ENCODE data around the gene NFKB2.

NFKB2 gene

DNA sequence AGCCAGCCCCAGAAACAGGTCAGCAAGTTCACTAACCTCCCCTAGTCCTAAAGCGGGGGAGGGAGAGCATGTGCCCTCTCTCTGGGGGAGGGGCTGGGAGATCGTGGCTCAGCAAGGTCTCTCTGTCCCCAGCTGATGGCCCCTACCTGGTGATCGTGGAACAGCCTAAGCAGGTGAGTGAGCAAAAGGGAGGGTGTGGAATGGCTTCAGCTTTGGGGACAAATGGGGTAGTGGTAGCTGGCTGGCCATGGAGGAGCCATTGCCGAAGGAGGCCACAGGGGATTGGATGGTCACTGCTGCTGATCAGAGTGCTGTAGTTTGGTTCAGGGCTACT, 779 bp downstream of the NFKB2 start:
- no peak for DNase-seq

- no peak for DNase-seq
Observed at GRCh38 chr10:102396730-102397151, 1.2 kb downstream of the NFKB2 start.

- no peak for DNase-seq
Observed at GRCh38 chr10:102397222-102398171, 2.0 kb downstream of the NFKB2 start.

- DNase-seq = no peak
Observed at GRCh38 chr10:102398172-102399020, 2.9 kb downstream of the NFKB2 start.

DNA sequence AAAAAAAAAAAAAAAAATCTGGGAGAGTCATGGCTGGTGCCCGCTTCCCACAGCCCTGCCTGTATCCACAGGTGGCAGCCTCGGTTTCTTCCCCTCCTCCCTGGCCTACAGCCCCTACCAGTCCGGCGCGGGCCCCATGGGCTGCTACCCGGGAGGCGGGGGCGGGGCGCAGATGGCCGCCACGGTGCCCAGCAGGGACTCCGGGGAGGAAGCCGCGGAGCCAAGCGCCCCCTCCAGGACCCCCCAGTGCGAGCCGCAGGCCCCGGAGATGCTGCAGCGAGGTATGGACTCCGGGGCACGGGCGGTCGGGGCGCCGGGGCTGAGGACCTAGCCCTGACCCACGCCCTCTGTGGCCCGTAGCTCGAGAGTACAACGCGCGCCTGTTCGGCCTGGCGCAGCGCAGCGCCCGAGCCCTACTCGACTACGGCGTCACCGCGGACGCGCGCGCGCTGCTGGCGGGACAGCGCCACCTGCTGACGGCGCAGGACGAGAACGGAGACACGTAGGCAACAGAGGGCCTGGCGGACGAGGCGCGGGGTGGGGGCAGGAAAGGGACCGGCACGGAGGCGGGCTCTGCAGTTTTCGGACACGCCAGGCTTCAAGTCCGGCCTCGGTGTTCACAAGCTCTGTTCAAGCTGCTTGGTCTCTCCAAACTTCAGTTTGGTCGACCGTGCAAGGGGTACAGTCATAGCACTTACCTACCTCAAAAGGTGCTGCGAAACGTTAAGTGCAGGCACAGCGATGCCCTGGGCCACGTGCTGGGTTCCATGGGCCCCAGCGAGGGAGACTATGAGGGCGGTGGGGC, 3.9 kb downstream of the NFKB2 start:
- DNase-seq = peak; percentile 82 to 83

DNA sequence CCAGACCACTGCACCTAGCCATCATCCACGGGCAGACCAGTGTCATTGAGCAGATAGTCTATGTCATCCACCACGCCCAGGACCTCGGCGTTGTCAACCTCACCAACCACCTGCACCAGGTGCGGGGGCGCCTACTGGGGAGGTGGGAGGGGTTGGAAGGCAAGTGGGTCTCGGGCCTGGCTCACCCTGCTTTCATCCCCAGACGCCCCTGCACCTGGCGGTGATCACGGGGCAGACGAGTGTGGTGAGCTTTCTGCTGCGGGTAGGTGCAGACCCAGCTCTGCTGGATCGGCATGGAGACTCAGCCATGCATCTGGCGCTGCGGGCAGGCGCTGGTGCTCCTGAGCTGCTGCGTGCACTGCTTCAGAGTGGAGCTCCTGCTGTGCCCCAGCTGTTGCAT, 4.6 kb downstream of the NFKB2 start:
- DNase-seq = no peak

DNA sequence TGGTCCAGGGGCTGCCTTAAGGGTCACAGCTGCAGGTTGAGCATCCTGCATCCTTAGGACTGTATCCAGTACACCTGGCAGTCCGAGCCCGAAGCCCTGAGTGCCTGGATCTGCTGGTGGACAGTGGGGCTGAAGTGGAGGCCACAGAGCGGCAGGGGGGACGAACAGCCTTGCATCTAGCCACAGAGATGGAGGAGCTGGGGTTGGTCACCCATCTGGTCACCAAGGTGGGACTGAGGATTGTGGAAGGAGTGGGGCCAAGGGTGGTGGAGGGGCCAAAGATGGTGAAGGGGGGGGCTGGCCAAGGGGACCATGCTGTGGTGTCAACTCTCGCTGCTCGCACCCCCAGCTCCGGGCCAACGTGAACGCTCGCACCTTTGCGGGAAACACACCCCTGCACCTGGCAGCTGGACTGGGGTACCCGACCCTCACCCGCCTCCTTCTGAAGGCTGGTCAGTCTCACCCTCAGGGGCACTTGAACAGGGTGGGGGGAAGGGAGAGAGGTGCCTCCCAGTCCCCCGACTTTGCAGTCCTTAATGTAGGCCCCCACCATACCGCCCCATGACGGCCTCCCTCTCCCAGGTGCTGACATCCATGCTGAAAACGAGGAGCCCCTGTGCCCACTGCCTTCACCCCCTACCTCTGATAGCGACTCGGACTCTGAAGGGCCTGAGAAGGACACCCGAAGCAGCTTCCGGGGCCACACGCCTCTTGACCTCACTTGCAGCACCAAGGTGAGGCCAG, 5.3 kb downstream of the NFKB2 start:
- no peak for DNase-seq

DNA sequence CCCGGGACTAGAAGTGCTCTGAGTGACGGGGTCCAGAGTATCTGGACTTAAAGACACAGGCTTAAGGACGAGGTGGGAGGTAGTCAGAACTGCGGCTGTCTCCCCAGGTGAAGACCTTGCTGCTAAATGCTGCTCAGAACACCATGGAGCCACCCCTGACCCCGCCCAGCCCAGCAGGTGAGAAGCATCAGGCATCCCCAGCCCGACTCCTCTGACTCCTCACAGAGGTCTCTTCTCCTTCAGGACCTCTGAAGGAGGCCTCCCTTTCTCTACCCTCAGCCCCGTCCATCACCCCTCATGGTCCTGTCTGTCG, 5.8 kb downstream of the NFKB2 start:
- DNase-seq = no peak

DNA sequence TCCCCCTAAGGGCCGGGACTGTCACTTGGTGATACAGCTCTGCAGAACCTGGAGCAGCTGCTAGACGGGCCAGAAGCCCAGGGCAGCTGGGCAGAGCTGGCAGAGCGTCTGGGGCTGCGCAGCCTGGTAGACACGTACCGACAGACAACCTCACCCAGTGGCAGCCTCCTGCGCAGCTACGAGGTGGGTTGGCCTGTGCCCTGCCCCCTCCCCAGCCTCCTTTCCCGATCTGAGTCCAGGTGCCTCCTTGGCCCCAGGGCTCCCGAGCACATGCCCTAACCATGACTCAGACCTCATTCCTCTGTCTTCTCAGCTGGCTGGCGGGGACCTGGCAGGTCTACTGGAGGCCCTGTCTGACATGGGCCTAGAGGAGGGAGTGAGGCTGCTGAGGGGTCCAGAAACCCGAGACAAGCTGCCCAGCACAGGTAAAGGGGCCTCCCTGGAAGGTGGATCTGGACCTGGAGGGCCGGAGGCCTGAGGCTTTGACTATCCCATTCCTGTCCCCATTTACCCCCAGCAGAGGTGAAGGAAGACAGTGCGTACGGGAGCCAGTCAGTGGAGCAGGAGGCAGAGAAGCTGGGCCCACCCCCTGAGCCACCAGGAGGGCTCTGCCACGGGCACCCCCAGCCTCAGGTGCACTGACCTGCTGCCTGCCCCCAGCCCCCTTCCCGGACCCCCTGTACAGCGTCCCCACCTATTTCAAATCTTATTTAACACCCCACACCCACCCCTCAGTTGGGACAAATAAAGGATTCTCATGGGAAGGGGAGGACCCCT, 6.4 kb downstream of the NFKB2 start:
- DNase-seq = no peak

GRCh38 chr10:102402512-102402896, 7.0 kb downstream of the NFKB2 start:
- no peak for DNase-seq

DNA sequence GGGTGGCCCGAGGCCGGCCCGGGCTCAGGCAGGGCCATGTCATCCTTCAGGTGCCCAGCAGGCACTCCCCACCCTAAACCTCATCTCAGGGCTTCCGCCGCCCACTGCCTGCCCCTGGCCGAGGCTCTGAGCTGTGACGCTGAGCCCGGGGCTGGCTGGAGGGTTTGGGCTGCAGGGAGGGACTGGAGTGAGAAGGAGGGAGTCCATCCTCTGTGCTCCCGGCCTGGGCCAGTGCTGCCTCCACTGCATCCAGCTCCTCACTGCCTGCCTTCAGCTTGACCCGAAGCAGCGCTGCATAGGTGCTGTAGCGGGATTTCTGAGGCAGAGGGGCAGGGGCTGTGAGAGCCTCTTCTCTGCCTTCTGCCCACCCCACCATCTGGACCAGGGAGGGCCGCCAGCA, 7.6 kb downstream of the NFKB2 start:
- no peak for DNase-seq

DNA sequence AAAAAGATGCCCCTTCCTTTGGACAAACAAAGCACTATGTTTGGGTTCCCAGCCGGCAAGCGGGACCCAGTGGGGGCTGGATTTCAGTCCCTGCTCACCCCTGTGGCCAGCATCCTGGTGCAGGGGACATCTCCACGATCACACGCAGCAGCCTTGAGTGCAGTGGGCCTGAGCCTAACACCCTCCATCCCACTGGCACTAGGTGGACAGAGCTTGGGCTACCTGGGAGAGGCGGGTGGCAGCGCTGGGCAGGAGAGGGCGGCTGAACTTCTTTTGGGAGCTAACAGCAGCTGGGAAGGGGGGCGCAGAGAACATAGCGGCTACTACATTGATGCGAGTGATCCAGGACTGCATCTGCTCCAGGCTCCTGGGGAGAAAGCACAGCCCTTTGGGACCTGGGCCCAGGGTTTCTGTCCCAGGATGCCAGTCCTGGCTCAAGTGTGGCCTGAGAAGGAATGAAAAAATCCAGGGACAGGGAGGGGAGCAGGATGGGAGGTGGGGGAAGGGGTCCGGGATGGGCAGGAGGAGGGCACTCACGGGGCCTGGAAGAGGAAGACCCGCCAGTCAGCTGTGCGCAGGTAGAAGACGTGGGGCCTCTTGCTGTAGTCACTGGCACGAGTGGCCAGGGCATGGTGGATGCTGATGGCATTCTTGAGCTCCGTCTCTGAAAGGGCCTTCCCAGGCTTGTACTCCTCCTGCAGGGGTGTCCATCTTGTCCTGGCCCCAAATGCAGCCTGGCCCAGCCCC, 9.0 kb downstream of the NFKB2 start:
- no peak for DNase-seq

GRCh38 chr10:102405108-102405571, 9.6 kb downstream of the NFKB2 start:
- DNase-seq = no peak

GRCh38 chr10:102405632-102406031, 10.1 kb downstream of the NFKB2 start:
- DNase-seq = no peak

DNA sequence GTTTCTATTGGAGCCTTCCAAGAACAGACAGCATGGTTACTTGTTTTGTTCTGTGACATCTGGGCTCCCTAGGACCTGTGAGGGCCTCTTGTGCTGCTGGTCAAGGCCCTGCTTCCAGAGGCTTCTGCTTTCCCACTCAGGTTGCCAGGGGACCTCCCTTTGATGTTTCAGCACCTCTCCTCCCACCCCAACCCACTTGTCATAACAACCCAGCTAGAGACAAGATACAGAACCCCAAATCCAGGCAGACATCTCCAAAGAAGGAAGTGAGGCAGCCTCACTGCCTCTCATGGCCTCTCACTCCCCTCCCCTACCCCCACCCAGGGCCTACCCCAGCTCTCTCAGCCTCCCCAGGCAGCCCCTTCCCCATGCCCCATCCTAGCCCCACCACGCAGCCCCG, 11.3 kb downstream of the NFKB2 start:
- no peak for DNase-seq

DNA sequence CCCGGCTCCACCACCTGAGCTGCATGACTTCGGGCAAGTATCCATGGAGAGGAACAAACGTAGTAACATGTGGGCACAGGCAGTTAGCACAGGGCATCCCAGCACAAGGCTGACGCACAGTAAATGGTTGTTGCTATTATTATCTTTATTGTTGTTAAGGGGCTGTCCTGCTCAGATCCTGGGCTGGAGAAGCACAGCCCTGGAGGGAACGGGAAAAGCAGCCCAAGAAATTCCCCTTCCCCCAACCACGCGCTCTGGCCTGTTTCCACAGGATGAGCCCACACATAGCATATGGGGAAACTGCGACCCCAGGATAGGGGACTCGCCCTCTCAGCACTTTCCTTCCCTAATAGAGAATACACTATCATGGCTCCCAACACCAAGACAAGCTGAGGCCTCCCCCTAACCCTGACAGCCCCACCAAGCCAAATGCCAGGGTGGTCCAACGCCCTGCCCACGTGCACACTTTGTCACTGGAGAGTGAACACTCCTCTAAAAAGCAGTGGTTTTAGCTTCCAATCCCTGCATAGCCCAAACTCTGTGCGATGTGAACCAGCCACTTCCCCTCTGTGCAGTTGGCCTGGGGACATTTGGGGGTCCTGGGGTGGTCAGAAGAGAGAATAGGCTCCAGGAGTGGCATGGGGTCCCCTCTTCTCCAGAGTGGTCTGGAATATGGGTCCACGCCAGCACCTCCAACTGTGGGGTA, 12.1 kb downstream of the NFKB2 start:
- no peak for DNase-seq

DNA sequence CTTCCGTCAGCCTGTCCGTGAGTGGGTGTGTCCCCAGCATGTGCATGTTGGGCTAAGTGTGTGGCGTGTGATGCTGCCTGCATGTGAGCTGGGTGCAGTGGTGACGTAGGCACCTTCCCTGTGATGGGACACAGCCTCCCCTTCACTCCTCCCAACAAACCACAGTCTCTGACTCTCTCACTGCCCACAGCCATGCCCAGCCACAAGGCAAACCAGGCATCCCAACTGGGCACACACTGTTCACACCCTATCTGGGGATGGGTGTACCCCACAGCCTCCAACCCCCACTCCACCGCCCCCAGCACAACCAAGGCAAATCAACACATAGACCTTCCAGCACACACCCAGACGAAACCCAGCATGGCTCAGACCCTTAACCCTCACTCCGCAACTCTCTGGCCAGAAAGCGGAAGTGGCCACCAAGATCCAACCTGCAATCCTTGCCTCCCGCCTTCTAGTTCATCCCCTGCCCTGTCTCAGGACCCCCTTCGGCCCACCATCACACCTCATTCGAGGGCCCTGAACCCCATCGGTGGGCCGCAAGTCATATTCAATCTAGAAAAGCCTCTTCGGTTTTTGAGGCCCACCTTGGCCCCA, 12.7 kb downstream of the NFKB2 start:
- no peak for DNase-seq

DNA sequence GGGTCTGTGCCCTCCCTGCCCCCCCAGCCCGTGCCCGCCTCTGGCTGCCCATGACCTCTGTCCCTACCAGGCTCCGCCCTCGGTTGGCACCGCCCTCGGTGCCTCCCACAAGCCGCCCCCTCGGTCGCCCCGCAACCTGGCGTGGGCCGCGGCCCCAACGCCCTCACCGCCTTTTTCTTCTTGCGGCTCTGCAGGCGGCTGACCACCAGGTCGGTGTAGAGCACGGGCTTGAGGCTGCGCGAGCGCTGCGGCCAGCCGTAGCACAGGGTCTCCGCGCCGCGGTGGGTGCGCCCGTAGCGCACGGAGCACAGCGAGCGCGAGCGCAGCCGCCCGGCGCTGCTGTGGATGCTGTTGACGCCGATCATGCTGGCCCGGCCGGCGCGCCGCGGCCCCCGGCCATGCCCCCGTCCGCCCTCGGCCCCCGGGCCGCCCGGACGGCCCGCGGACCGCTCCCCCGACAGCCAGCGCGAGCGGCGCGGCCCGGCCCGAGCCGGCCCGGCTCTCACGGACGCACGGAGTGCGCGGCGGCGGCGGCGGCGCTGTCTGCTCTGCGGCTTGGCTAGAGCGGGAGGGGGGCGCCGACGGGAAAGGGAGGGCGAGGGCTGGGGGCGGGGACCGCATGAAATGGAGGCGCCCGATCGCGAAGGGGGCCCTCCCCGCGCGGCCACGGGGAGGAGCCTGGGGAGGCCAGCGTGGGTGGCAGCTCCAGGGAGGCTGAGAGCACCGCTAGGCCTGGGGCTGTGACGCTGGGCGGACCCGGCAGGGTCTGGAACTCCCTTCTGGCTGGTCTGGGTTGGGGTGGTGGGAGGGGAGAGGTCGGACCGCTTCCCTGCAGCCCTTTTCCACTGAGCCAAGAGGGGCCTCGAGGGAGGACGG, 13.5 kb downstream of the NFKB2 start:
- DNase-seq = peak; percentile 81 to 83

Measured in activated CD4-positive, alpha-beta T cell treated with anti-CD3 and anti-CD28 coated beads for 4 hours (primary cell).